Stimulated activated CD4-positive, alpha-beta T cell treated with anti-CD3 and anti-CD28 coated beads, Interleukin-4, amount 100 ng/mL, for 1 hour (primary cell): Measurements from ENCODE around the gene PARD6B.
"Not testable (repeated sequence)": the region's sequence is repeated elsewhere in the genome, so short reads cannot be mapped to it uniquely, and the experiment has no call there.

Experiments
- DNase-seq: peaks from one replicate; pipeline ENCODE4 v3.0.0-alpha.2; 2020

PARD6B gene

DNA sequence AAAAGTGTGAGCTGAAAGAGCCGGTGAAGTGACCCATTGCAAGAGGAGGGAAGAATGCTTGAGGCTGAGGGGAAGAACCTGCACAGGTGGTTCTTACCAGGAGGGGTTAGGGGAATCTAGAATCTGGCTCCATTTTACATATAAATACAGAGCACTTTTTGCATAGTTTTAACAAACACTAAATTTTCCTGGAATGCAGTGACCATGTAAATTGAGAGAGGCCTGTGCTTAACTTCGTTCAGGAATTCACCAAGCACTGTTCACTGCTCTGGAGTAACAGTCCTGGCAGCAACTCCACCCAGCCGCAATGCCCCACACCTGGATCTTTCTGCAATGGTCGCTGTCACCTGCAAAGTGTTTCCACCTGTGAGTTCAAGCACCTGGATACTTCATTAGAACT is 26.9 kb upstream of the PARD6B start:
- no peak for DNase-seq

DNA sequence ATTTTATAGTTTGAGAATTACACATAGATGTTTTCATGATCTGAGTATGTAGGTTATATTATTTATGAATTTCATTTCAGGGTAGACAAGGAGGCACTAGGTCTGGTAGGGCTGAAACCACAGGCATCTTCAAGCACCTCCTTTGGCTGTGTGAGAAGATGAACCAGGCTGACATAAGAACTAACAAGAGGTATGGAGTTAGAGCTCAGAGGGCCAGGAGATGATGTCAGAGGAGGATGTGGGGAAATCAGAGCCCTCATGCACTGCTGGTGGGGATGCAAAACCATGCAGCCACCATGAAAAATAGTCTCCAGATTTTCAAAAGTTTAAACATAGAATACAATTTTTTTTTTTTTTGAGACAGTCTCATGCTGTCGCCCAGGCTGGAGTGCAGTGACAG is 26.4 kb upstream of the PARD6B start:
- DNase-seq, result no peak

DNA sequence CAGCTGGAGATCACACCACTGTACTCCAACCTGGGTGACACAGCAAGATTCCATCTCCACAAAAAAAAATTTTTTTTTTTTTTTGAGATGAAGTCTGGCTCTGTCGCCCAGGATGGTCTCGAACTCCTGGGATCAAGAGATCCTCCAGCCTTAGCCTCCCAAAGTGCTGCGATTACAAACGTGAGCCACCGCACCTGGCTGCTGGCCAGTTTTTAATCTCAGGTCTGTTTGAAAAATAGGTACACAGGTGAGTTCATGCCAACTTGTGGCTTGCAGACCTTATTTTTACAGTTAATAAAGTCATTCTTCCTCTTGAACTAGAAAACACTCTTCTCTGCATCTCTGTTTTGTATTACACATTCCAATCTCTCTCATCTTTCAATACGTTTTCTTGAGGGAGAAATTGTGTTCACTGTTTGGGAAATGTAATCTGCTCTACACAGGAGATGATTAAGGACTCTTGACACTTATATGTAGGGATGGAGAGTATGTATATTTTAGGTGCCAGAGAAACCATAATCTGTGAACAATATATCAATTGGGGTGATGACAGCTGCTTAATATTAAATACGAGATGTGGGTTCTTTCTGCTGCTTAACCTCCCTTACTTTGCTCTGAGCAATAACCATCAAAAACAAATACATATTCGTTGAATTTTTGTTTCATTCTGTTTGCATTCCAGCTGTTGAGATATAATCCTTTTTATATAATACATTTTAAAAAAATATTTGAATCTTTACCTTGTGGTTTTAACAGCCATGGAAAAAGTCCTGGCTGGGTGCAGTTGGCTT is 22.3 kb upstream of the PARD6B start:
- DNase-seq, result no peak

DNA sequence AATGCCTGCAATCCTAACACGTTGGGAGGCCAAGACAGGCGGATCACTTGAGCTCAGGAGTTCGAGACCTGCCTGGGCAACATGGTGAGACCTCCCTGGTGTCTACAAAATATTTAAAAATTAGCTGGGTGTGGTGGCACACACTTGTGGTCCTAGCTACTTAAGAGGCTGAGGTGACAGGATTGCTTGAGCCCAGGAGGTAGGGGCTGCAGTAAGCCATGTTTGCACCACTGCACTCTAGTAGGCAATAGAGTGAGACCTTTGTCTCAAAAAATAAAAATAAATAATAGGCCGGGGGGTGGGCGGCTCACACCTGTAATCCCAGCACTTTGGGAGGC is 21.8 kb upstream of the PARD6B start:
- no peak for DNase-seq

DNA sequence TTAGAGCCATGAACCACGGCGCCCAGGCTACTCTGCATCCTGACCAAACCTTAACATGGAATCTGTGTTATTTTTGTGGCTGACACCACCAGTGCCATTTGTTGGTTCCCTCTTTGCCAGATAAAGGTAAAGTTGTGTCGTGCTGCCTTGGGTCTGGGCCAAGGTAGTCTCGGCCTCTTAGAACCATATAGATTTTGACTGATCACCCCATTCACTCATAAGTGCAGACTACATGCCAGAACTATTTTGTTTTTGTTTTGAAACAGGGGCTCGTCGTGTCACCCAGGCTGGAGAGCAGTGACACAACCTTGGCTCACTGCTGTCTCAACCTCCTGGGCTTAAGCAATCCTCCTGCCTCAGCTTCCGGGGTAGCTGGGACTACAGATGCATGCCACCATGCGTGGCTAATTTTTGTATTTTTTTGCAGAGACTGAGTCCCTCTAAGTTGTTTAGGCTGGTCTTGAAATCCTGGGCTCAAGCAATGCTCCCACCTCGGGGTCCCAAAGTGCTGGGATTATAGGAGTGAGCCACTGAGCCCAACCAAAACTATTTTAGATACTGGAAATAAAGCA is 20.8 kb upstream of the PARD6B start:
- no peak for DNase-seq

DNA sequence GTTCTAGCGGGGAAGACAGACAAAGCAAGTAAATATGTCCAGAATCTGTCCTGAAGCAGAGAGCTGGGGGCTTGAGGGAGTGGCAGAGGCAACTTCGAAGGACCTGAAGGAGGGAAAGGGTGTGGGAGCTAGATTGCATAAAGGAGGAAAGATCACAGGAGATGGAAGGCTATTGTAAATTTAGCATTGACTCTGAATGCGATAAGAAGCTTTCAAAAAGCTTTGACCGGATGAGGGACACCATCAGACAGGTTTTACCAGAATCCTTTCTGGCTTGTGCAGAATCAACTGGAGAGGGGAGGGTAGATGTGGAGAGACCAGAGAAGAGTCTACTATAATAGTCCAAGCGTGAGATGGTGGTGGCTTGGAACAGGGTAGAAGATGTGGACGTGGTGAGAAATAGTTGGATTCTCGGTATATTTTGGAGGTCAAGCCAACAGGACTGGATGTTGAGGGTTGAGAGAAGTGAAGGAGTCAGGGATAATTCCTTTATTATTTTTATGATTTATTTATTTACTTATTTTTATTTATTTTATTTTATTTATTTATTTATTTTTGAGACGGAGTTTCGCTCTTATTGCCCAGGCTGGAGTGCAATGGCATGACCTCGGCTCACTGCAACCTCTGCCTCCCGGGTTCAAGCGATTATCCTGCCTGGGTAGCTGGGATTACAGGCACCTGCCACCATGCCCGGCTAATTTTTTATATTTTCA is 20.1 kb upstream of the PARD6B start:
- DNase-seq, result no peak

DNA sequence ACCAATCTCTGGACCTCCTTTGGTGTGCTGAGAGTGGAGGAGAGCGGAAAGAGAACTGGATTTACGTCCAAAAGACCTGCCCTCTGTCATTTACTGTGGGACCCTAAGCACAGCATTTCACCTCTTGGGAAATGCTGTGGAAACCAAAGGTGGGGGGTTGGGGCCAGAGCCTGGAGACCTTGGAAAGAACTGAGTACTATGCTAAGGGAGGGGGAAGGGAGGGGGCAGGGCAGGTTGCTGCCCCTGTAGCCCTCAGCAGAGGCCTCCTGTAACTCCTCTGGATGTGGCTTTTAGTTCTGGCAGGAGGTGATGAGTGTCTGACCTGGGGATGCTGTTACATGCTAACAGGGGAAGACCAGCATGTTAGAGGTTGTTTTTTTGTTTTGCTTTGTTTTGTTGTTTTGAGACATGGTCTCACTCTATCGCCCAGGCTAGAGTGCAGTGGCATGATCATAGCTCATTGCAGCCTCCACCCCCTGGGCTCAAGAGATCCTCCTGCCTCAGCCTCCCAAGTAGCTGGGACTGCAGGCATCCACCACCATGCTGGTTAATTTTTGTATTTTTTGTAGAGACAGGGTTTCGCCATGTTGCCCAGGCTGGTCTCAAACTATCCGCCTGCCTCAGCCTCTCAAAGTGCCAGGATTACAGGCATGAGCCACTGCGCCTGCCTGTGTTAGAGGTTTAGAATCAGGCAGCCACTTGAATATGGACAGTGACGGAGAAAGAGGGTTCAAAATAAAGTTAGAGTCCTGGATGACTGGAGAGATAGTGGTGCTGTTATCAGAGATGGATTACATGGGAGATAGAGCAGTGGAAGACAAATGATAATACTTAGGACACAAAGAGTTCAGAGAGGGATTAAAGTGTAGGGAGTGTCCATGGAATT is 18.4 kb upstream of the PARD6B start:
- no peak for DNase-seq

DNA sequence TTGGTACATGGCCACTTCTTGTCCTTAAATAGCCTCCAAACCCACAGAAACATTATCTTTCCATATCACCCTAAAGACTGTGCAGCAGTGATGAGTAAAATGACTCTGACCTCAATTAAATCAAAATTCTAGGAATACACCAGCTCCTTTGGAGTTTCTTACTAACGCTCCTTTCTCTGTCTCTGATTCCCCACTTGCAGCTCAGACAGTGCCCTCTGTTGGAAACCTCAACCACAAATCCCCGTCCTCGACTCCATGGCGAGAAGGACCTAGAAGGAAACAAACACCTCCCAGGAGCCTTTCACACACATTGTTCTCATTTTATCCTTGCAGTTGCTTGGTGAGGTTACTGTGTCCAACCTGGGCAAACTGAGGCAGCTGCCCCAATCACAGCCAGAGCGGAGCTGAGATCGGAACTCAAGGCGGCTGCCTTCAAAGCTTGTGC is 17.7 kb upstream of the PARD6B start:
- DNase-seq, result no peak

DNA sequence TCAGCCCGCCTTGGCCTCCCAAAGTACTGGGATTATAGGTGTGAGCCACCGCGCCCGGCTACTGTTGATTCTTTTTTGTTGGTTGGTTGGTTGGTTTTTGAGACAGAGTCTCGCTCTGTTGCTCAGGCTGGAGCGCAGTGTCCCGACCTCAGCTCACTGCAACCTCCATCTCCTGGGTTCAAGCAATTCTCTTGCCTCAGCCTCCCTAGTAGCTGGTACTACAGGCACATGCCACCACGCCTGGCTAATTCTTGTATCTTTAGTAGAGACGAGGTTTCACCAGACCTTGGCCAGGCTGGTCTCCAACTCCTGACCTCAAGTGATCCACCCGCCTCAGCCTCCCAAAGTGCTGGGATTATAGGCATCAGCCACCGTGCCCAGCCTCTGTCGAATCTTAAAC is 17.0 kb upstream of the PARD6B start:
- not testable (repeated sequence) for DNase-seq

DNA sequence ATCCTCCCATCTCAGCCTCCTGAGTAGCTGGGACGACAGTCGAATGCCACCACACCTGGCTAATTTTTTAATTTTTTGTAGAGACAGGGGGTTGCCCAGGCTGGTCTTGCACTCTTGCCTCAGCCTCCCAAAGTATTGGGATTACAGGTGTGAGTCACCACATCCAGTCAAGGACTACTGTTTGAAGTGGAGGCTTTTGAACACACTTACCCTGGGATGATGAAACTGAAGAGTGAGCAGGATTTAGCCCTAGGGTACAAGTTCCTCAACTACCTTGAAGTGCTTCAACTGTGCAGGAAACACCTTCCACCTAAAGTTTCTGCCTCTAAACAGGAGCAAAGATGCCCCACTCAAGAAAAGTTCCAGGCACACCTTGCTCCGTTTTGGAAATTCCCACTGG is 15.7 kb upstream of the PARD6B start:
- no peak for DNase-seq

DNA sequence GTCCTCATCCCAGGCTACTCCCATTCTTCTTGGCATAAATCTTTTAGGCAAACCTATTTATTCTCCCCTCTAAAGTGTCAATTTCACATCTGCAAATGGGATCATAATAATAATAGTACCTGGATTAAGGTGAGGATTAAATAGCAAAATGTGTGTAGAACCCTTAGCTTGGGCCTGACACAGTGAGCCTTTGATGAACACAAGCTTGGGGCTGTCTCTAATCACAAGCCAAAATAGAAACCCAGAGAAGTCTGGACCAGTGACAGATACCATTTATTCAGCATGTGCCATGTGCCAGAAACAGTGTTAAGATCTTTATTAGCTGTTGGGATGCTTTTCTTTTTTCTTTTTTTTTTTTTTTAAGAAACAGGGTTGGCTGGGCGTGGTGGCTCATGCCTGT is 14.9 kb upstream of the PARD6B start:
- DNase-seq, result no peak

DNA sequence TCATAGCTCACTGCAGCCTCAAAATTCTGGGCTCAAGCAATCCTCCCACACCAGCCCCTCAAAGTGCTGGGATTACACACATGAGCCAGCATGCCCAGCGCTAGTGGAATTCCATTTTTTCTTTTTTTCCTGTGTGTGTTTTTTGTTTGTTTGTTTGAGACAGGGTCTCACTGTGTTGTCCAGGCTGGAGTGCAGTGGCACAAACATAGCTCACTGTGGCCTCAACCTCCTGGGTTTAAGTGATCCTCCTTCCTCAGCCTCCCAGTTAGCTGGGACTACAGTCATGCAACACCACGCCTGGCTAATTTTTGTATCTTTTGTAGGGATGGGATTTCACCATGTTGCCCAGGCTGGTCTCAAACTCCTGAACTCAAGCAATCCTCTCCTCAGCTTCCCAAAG is 14.1 kb upstream of the PARD6B start:
- DNase-seq, result no peak

DNA sequence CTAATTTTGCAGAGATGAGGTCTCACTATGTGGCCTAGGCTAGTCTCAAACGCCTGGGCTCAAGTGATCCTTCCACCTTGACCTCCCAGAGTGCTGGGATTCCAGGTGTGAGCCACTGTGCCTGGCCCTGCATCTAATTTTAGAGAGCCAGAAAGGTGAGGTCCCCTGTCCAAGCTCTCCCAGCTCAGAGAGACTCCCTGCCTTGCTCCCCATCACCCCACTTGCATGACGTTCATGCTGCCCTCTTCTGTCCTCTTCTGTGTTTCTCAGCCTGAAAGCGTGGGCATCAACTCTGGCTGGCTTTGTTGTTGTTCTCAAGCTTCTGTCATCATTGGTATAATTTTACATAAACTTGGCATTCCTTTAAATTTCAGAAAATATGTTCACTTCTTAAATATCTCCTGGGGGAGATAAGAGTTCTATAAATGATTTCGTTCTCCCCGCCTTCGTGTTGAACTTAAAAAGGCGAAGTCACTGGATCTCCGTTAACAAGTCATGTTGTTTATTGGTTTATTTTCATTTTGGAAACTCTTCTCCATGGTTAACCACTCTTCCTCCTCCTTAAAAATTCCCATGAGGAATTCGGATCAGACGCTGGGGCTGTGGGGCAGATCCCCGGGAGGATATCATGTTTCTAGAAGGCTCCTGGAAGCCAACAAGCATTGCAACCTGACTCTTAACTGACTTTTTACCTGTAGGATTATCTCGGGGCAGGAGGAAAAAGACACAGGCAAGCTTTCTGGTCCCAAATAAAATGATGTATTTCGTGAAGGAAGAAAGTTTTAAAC is 13.2 kb upstream of the PARD6B start:
- DNase-seq, result no peak

DNA sequence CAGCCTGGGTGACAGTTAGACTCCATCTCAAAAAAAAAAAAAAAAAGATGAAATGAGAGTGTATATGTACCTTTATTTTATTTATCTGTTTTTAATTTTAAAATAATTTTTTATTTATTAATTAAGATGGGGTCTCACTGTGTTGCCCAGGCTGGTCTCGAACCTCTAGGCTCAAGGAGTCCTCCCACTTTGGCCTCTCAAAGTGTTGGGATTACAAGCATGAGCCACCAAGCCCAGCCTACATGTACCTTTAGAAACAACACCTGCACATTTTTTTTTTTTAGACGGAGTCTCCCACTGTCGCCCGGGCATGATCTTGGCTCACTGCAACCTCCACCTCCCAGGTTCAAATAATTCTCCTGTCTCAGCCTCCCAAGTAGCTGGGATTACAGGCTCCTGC is 12.1 kb upstream of the PARD6B start:
- DNase-seq, result no peak

DNA sequence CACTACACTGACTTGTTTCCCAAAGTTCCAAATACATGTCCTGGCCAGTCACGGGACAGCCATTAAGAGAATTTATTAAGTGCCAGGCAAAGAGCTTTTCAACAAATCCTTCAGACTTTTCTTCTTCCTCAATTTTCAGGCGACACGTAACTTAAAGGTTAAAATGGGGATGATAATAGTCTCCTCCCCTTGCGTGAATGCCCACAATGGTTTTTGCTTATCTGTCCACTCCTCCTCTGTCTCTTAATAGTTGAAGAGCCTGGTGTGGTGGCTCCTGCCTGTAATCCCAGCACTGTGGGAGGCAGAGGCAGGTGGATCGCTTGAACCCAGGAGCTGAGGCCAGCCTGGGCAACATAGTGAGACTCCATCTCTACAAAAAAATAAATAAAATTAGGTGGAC is 11.4 kb upstream of the PARD6B start:
- no peak for DNase-seq

DNA sequence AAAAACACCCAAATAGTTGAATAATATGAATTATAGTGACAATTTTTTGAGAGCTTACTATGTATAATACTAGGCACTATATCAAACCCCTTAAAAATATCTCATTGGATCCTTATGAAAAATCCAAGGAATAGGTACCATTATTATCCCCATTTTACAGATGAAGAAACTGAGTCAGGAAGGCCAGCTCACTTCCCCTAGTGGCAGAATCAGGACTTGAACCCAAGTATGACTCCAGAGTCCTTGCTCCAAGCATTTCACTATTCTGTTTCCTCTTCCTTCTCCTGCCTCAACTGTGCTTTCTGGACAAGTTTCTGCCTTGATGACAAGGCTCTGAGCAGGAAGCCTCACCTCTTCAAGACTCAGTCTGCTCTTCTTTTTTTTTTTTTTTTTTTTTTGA is 10.8 kb upstream of the PARD6B start:
- no peak for DNase-seq

DNA sequence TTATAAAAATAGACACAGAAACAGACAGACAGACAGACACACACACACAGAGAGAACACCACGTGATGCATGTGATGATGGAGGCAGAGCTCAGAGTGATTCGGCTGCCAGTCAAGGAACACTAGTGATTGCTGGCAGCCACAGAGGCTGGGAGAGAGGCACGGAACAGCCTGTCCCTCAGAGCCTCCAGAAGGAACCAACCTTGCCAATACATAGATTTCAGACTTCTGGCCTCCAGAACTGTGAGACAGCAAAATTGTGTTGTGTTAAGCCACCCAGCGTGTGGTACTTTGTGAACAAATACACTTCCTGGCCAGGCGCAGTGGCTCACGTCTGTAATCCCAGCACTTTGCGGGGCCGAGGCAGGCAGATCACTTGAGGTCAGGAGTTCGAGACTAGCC is 9.5 kb upstream of the PARD6B start:
- no peak for DNase-seq

DNA sequence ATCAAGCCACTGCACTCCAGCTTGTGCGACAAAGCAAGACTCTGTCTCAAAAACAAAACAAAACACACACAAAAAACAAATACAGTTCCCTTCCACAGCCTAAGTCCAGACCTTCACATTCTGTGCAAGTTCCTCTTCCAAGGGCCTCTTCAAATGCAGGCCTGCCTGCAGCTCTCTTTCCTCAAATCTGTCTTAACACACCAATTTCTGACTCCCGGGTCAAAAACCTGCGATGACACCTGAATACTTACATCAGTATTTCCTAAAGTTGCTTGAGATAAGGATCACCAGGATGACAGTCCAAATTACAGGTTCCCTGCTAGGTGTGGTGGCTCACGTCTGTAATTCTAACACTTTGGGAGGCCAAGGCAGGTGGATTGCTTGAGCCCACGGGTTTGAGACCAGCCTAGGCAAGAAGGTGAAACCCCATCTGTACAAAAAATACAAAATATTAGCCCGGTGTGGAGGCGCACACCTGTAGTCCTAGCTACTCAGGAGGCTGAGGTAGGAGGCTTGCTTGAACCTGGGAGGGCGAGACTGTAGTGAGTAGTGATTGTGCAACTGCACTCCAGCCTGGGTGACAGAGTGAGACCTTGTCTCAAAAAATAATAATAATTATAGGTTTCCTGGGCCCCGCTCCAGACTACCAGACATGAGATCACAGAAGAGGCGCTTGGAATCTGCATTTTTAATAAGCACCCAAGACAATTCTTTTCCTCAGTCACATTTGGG is 8.8 kb upstream of the PARD6B start:
- DNase-seq, result no peak

DNA sequence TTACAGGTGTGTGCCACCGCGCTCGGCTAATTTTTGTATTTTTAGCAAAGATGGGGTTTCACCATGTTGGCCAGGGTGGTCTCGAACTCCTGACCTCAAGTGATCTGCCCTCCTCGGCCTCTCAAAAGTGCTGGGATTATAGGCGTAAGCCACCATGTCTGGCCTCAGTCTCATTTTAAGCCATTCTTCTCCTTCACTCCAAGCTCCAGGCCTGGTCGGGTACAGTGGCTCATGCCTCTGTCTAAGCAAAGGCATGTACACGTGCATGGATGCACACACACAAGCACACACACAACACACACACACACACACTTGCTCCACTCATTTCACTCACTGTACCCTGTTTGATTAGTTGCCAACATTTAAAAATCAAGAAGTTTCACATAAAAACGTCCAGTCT is 7.7 kb upstream of the PARD6B start:
- DNase-seq, result no peak

DNA sequence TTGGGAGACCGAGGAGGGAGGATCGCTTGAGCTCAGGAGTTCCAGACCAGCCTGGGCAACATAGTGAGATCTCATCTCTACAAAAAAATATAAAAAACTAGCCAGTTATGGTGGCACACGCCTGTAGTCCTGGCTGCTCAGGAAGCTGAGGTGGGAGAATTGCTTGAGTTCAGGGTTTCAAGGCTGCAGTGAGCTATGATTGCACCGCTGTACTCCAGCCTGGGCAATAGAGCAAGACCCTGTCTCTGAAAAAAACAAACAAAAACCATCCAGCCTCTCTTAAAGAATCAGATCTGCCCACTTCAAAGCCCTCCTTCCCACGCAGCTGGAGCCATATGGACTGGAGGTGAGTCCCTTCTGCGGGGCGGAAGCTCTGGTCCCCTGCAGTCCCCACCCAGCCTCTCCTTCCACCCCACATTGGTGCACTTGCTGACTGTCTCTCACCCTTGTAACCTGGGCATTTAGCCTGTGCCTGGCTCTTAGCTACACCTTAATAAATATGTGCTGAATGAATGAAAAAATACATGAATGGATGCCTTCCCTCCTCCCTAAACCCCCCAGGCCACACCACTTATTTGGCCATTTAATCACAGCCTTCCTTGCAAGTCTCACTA is 7.2 kb upstream of the PARD6B start:
- DNase-seq, result no peak
